Measurements from ENCODE around the gene PRR5L. TPM values are rescaled to one million over a fixed set of nuclear protein-coding genes. Genes with fewer than 3 reads are reported as not detected.

The PRR5L gene
- total and polyA plus RNA-seq, 9 of the 15 experiments (the other 6 are each of a cell fraction or from before 2014, with no cell fraction given), result 0.11 to 0.60 (median 0.36) TPM; not detected in 2

DNA sequence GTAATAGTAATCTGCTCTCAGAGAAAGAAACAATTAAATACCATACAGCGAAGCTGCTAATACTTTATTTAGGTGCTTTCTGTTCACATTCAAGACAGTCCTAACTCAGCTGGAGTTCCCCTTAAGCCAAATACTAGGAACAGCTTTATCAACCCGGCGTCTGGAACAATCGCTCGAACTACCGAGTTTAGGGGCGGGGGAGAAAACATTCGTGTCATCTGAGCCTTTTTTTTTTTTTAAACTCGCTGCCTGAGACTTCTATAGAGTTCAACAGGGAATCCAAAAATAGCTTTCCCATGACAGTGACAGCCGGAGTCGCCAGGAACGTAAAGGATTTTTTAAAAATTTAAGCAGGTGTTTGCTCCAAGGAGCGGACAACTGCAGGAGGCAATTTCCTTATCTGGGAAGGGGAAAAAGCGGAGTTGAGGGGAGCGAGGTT lies 213.1 kb downstream of the PRR5L start (continued):
- TF ChIP-seq, protein P1, sequence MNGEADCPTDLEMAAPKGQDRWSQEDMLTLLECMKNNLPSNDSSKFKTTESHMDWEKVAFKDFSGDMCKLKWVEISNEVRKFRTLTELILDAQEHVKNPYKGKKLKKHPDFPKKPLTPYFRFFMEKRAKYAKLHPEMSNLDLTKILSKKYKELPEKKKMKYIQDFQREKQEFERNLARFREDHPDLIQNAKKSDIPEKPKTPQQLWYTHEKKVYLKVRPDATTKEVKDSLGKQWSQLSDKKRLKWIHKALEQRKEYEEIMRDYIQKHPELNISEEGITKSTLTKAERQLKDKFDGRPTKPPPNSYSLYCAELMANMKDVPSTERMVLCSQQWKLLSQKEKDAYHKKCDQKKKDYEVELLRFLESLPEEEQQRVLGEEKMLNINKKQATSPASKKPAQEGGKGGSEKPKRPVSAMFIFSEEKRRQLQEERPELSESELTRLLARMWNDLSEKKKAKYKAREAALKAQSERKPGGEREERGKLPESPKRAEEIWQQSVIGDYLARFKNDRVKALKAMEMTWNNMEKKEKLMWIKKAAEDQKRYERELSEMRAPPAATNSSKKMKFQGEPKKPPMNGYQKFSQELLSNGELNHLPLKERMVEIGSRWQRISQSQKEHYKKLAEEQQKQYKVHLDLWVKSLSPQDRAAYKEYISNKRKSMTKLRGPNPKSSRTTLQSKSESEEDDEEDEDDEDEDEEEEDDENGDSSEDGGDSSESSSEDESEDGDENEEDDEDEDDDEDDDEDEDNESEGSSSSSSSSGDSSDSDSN (IDR thresholded peaks at IDR 0.05; ENCODE audit: borderline replicate concordance in 1 of 2, low read depth in 2 of 2, low read length in 2 of 2), result 0 out of 4 replicates have a peak, but pooled peaks of 1 of the 2 experiments have one; percentile 16
- TF ChIP-seq TGIF2 (CRISPR knock-in tag; IDR thresholded peaks at IDR 0.05) (no peak), FUS (optimal IDR thresholded peaks at IDR 0.05; ENCODE audit: low read depth, low read length) (no peak), ZC3H11A (IDR thresholded peaks at IDR 0.05; ENCODE audit: low read depth, low read length) (no peak), SIRT6 (IDR thresholded peaks at IDR 0.05; ENCODE audit: low read depth, low read length) (no peak), TCF3 (CRISPR knock-in tag; IDR thresholded peaks at IDR 0.05) (0 out of 2 replicates have a peak, but pooled peaks have one; percentile 16), MTA3 (IDR thresholded peaks at IDR 0.05; ENCODE audit: borderline replicate concordance) (no peak), BCL6 (CRISPR knock-in tag; IDR thresholded peaks at IDR 0.05) (no peak), SMAD4 (CRISPR knock-in tag; conservative IDR thresholded peaks at IDR 0.05) (0 out of 2 replicates have a peak, but pooled peaks have one; percentile 9), MEF2A (IDR thresholded peaks at IDR 0.05; ENCODE audit: control insufficient read depth, low read depth, low read length) (peak; percentile 93), PHB2 (IDR thresholded peaks at IDR 0.05; ENCODE audit: low read depth) (no peak), ZNF274 (IDR thresholded peaks at IDR 0.05; ENCODE audit: borderline replicate concordance, low read depth, low read length) (no peak), SIN3A (IDR thresholded peaks at IDR 0.05; ENCODE audit: borderline replicate concordance in 2 of 2, control insufficient read depth in 1 of 2, low read depth in 2 of 2, low read length in 2 of 2) (0 out of 4 replicates have a peak, but pooled peaks of 1 of the 2 experiments have one; percentile 5), ZNF384 (IDR thresholded peaks at IDR 0.05; ENCODE audit: low read depth, low read length) (peak; percentile 87), PML (IDR thresholded peaks at IDR 0.05; ENCODE audit: low read length) (0 out of 2 replicates have a peak, but pooled peaks have one; percentile 18), TAF1 (IDR thresholded peaks at IDR 0.05; ENCODE audit: control insufficient read depth, extremely low read depth, insufficient read depth, low read length, severe bottlenecking) (peak; percentile 44), ZNF24 (IDR thresholded peaks at IDR 0.05) (0 out of 2 replicates have a peak, but pooled peaks have one; percentile 29)
- TF ChIP-seq, protein P2, sequence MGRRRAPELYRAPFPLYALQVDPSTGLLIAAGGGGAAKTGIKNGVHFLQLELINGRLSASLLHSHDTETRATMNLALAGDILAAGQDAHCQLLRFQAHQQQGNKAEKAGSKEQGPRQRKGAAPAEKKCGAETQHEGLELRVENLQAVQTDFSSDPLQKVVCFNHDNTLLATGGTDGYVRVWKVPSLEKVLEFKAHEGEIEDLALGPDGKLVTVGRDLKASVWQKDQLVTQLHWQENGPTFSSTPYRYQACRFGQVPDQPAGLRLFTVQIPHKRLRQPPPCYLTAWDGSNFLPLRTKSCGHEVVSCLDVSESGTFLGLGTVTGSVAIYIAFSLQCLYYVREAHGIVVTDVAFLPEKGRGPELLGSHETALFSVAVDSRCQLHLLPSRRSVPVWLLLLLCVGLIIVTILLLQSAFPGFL (CRISPR knock-in tag; IDR thresholded peaks at IDR 0.05), result no peak
- TF ChIP-seq, protein P3, sequence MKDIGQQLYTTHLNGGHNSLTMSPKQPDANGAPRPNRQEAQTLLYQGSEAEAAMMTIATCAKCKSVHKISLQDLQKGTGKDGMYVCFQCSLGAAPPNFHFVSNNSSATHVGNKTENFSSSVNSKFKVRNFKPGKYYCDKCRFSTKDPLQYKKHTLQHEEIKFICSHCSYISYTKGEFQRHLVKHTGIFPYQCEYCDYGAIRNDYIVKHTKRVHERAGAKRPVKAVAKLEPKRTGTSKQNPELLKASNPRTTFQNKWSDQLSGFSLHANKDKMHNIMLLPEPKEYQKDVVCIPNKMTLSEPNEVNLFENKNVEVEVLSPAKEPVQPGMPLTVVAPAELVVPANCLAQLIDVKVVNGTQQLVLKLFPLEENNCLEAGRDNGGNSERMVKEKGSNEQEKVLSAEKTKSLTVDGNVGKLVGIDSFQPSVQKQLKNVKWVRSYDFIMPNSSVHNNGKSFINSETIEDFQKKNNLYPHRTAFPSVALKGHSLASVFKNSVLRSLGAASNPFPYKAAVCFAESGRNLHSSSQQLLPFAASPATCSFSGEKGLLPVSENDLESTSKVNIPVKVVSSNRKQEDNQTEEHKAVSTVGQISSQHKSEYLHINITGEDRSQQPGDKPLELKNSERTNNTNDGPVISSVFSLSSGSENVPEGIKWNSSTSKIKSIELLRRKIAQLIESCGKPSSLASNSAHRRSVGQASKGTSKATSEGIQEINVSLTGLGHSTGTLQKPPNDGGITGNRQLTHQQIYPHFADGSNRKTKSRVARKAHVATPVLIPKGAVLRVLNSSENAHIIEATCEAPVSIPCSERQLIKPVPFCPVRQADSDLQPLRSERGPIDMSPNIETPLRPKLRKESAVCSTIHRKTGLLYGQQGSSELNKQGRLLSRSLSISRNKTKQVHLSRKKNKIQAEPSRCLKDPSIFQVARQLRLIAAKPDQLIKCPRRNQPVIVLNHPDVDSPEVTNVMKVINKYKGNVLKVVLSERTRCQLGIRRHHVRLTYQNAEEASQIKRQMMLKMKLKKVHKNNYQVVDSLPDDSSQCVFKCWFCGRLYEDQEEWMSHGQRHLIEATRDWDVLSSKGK (CRISPR knock-in tag; IDR thresholded peaks at IDR 0.05), result no peak
- TF ChIP-seq, protein P4, sequence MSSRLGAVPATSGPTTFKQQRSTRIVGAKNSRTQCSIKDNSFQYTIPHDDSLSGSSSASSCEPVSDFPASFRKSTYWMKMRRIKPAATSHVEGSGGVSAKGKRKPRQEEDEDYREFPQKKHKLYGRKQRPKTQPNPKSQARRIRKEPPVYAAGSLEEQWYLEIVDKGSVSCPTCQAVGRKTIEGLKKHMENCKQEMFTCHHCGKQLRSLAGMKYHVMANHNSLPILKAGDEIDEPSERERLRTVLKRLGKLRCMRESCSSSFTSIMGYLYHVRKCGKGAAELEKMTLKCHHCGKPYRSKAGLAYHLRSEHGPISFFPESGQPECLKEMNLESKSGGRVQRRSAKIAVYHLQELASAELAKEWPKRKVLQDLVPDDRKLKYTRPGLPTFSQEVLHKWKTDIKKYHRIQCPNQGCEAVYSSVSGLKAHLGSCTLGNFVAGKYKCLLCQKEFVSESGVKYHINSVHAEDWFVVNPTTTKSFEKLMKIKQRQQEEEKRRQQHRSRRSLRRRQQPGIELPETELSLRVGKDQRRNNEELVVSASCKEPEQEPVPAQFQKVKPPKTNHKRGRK (tag; IDR thresholded peaks at IDR 0.05), result no peak

Data from K562 (cell line).